ENCODE measurements around the gene SLC15A4. TPM values are rescaled to one million over a fixed set of nuclear protein-coding genes. Genes with fewer than 3 reads are reported as not detected.

The SLC15A4 gene
- total RNA-seq, 1 experiment from 2014 or later: 20.6 TPM

- TF ChIP-seq ZNF274 (IDR thresholded peaks at IDR 0.05; ENCODE audit: low read depth, low read length) (no peak), POLR2A (IDR thresholded peaks at IDR 0.05; ENCODE audit: borderline replicate concordance, extremely low read depth, insufficient read depth, insufficient read length) (no peak), CTCF (IDR thresholded peaks at IDR 0.05 in 2 of 3, conservative IDR thresholded peaks at IDR 0.05 in 1 of 3; ENCODE audit: borderline replicate concordance in 1 of 3, insufficient read depth in 1 of 3, low read depth in 2 of 3, low read length in 2 of 3) (no peak), CBX3 (IDR thresholded peaks at IDR 0.05; ENCODE audit: low read depth) (no peak)
These were observed 3.5 kb downstream of the SLC15A4 start (continued) for GRCh38 chr12:128820253-128820652.

- H3K27ac ChIP-seq (ENCODE audit: low read depth, low read length): no peak overlapping the region
- no peak for ATAC-seq
- intact Hi-C loops (cut with micrococcal nuclease): loop anchor here (5.0 kb wide), 1 partner anchor 37 kb away; no protein-coding TSS in a partner anchor
- H3K9me3 ChIP-seq (ENCODE audit: control insufficient read depth in 1 of 2, insufficient read depth in 1 of 2, low read depth in 1 of 2, low read length in 2 of 2): no peaks in the 10 kb centered on the region
- no peaks in the 10 kb centered on the region for H4K20me1 ChIP-seq (ENCODE audit: insufficient read depth)
- no peaks in the 10 kb centered on the region for H3K9me2 ChIP-seq (ENCODE audit: insufficient read depth)
- CTCF ChIA-PET: no interaction called here
- no peak overlapping the region for H3K4me2 ChIP-seq (ENCODE audit: low read length)
- no peak overlapping the region for H3K4me3 ChIP-seq (replicated peaks in 1 of 2; ENCODE audit: low read depth in 1 of 2, low read length in 2 of 2)
- no TSS peak for BruUV-seq (replicated peaks)
- POLR2A ChIA-PET: no interaction called here
- RAD21 ChIA-PET (ENCODE audit: low non-redundant PET in 1 of 2, low total read pairs in 2 of 2, uncharacterized antibody in 2 of 2, unreplicated experiment in 2 of 2): no interaction called here
- peaks cover 0 to 7% of the 10 kb centered on the region in 2 experiments; a peak in 1 of 4 replicates for H3K36me3 ChIP-seq (ENCODE audit: control insufficient read depth in 1 of 2, insufficient read depth in 2 of 2, low read length in 2 of 2)
- no peak overlapping the region for H2AFZ ChIP-seq (ENCODE audit: low read depth, low read length, poor library complexity, severe bottlenecking)
- H3K9ac ChIP-seq (ENCODE audit: low read length): no peak overlapping the region
- H3K79me2 ChIP-seq (ENCODE audit: insufficient read depth, low read length): peaks cover 89% of the 10 kb centered on the region
- no peak for DNase-seq (ENCODE audit: low read depth, low spot score)
- TF ChIP-seq REST (IDR thresholded peaks at IDR 0.05; ENCODE audit: low read depth) (no peak), ZNF274 (IDR thresholded peaks at IDR 0.05; ENCODE audit: low read depth, low read length) (no peak), YY1 (IDR thresholded peaks at IDR 0.05; ENCODE audit: extremely low read depth, insufficient replicate concordance, low read depth, low read length) (no peak), CEBPB (IDR thresholded peaks at IDR 0.05; ENCODE audit: low read depth) (no peak), EGR1 (IDR thresholded peaks at IDR 0.05; ENCODE audit: low read depth) (no peak), ELF1 (IDR thresholded peaks at IDR 0.05; ENCODE audit: borderline replicate concordance, low read depth) (no peak), ZFX (IDR thresholded peaks at IDR 0.05) (no peak), CBX3 (IDR thresholded peaks at IDR 0.05; ENCODE audit: low read depth) (no peak), ZBTB33 (IDR thresholded peaks at IDR 0.05; ENCODE audit: extremely low read depth, insufficient replicate concordance, low read length) (no peak)
- H3K27me3 ChIP-seq (ENCODE audit: insufficient read depth, low read length): no peaks in the 10 kb centered on the region
- H3K4me1 ChIP-seq (ENCODE audit: control insufficient read depth in 1 of 2, insufficient read depth in 2 of 2, low read length in 2 of 2): peaks cover 0 to 5% of the 10 kb centered on the region in 2 experiments; a peak in 1 of 4 replicates
These were observed 4.2 kb downstream of the SLC15A4 start for GRCh38 chr12:128819293-128820144.
